Uterus (tissue), 2 donors: ENCODE results near the gene GPC2.

Experiments
- CTCF ChIP-seq, 4 experiments: fragments of 200-600 bp in 2 of 4; fragments of 450-650 bp in 2 of 4; sonication (generic) in 2 of 4; IDR thresholded peaks; one replicate each; pipeline ENCODE4 v1.5.1; 2016 to 2019; ENCODE audit warnings: antibody characterized with exemption in 4 of 4, mild to moderate bottlenecking in 2 of 4, moderate library complexity in 1 of 4
- POLR2A ChIP-seq, 2 donors: fragments of 450-650 bp; IDR thresholded peaks; one replicate each; pipeline ENCODE4 v1.6.1; 2016; ENCODE audit warnings: antibody characterized with exemption in 2 of 2, mild to moderate bottlenecking in 1 of 2, moderate library complexity in 1 of 2

- peak; percentile 81 to 85 (median 82) for TF ChIP-seq CTCF (IDR thresholded peaks at IDR 0.05)
- no peak for TF ChIP-seq POLR2A (IDR thresholded peaks at IDR 0.05)
These were observed 46.4 kb downstream of the GPC2 start for GRCh38 chr7:100130608-100131453.
